H9 (cell line): Measurements from ENCODE around the gene DYNAP. TPM values are rescaled to one million over a fixed set of nuclear protein-coding genes. Genes with fewer than 3 reads are reported as not detected.

Experiments
- DNase-seq: peaks from one replicate; pipeline ENCODE4 v3.0.0-alpha.2; 2017
- H2AFZ ChIP-seq: one replicate; pipeline ENCODE4 v1.6.1; 2013; ENCODE audit warnings: mild to moderate bottlenecking, low read length, control low read depth, moderate library complexity
- H2AK5ac ChIP-seq: 2 replicates; pipeline ENCODE4 v1.6.1; 2013; ENCODE audit warnings: low read length, control low read depth, mixed read lengths; ENCODE audit not compliant: insufficient read length
- H2BK120ac ChIP-seq: one replicate; pipeline ENCODE4 v1.6.1; 2013; ENCODE audit warnings: low read depth, mild to moderate bottlenecking, low read length, control low read depth, inconsistent platforms; ENCODE audit not compliant: poor library complexity, severe bottlenecking
- H2BK12ac ChIP-seq: 2 replicates; pipeline ENCODE4 v1.6.1; 2013; ENCODE audit warnings: low read length, control low read depth, mixed read lengths, low read depth; ENCODE audit not compliant: insufficient read length
- H2BK15ac ChIP-seq: 2 replicates; pipeline ENCODE4 v1.6.1; 2013; ENCODE audit warnings: low read depth, low read length, control low read depth
- H2BK20ac ChIP-seq: one replicate; pipeline ENCODE4 v1.6.1; 2013; ENCODE audit warnings: low read depth, mild to moderate bottlenecking, low read length, control low read depth, inconsistent platforms; ENCODE audit not compliant: poor library complexity, severe bottlenecking
- H2BK5ac ChIP-seq: 2 replicates; pipeline ENCODE4 v1.6.1; 2013; ENCODE audit warnings: low read length, control low read depth, mixed read lengths; ENCODE audit not compliant: insufficient read length
- H3K14ac ChIP-seq: 2 replicates; pipeline ENCODE4 v1.6.1; 2013; ENCODE audit warnings: low read length, control low read depth; ENCODE audit not compliant: insufficient read depth
- H3K18ac ChIP-seq: 2 replicates; pipeline ENCODE4 v1.6.1; 2013; ENCODE audit warnings: low read depth, mild to moderate bottlenecking, mixed read lengths, low read length, control low read depth; ENCODE audit not compliant: insufficient read length
- H3K23ac ChIP-seq: 2 replicates; pipeline ENCODE4 v1.6.1; 2013; ENCODE audit warnings: low read length, control low read depth, mixed read lengths, low read depth; ENCODE audit not compliant: insufficient read length
- H3K23me2 ChIP-seq: 2 replicates; pipeline ENCODE4 v1.6.1; 2013; ENCODE audit warnings: low read depth, mild to moderate bottlenecking, mixed read lengths, low read length, control low read depth; ENCODE audit not compliant: insufficient read length, poor library complexity, severe bottlenecking
- H3K27ac ChIP-seq: 2 replicates; pipeline ENCODE4 v1.5.1; 2013; ENCODE audit warnings: low read length, control low read depth, mixed read lengths, low read depth; ENCODE audit not compliant: insufficient read length
- H3K27me3 ChIP-seq: 2 replicates; pipeline ENCODE4 v1.6.1; 2013; ENCODE audit warnings: low read length, control low read depth, inconsistent platforms; ENCODE audit not compliant: insufficient read depth
- H3K4ac ChIP-seq: 2 replicates; pipeline ENCODE4 v1.6.1; 2013; ENCODE audit warnings: low read depth, mild to moderate bottlenecking, control low read depth, inconsistent platforms, low read length, moderate library complexity
- H3K4me1 ChIP-seq: 2 replicates; pipeline ENCODE4 v1.6.1; 2013; ENCODE audit warnings: low read length, control low read depth, inconsistent platforms; ENCODE audit not compliant: insufficient read depth
- H3K4me2 ChIP-seq: 2 replicates; pipeline ENCODE4 v1.6.1; 2013; ENCODE audit warnings: low read length, control low read depth, mixed read lengths; ENCODE audit not compliant: insufficient read length, insufficient read depth
- H3K56ac ChIP-seq: 2 replicates; pipeline ENCODE4 v1.6.1; 2013; ENCODE audit warnings: low read depth, mild to moderate bottlenecking, mixed read lengths, low read length, control low read depth; ENCODE audit not compliant: insufficient read length
- H3K79me1 ChIP-seq: 2 replicates; pipeline ENCODE4 v1.6.1; 2013; ENCODE audit warnings: low read depth, mild to moderate bottlenecking, moderate library complexity, low read length, control low read depth, inconsistent platforms; ENCODE audit not compliant: insufficient read depth, poor library complexity, severe bottlenecking
- H3K79me2 ChIP-seq: 2 replicates; pipeline ENCODE4 v1.6.1; 2013; ENCODE audit warnings: low read length, control low read depth, inconsistent platforms; ENCODE audit not compliant: insufficient read depth
- H3K9ac ChIP-seq: 2 replicates; pipeline ENCODE4 v1.6.1; 2013; ENCODE audit warnings: low read length, control low read depth, mixed read lengths; ENCODE audit not compliant: insufficient read length; ENCODE audit errors: extremely low read depth
- H3K9me3 ChIP-seq: one replicate; pipeline ENCODE4 v1.6.1; 2013; ENCODE audit warnings: low read depth, low read length, inconsistent platforms; ENCODE audit not compliant: control insufficient read depth
- H3T11ph ChIP-seq: one replicate; pipeline ENCODE4 v1.6.1; 2013; ENCODE audit warnings: mild to moderate bottlenecking, low read length, control low read depth, inconsistent platforms
- H4K20me1 ChIP-seq: one replicate; pipeline ENCODE4 v1.6.1; 2013; ENCODE audit not compliant: control insufficient read depth, insufficient read length, insufficient read depth
- H4K5ac ChIP-seq: 2 replicates; pipeline ENCODE4 v1.6.1; 2013; ENCODE audit warnings: low read depth, mild to moderate bottlenecking, mixed read lengths, low read length, control low read depth; ENCODE audit not compliant: insufficient read length
- H4K8ac ChIP-seq: replicated peaks from 2 replicates; pipeline ENCODE4 v1.6.1; 2013; ENCODE audit warnings: low read length, control low read depth, mixed read lengths, low read depth; ENCODE audit not compliant: insufficient read length
- H4K91ac ChIP-seq: 2 replicates; pipeline ENCODE4 v1.6.1; 2013; ENCODE audit warnings: low read depth, mild to moderate bottlenecking, moderate library complexity, mixed read lengths, low read length, control low read depth; ENCODE audit not compliant: insufficient read length
- H3K27ac Mint-ChIP-seq, 3 experiments: 2 replicates in 2 of 3; 3 replicates in 1 of 3; pipeline ENCODE4 v1.8.0; 2020 to 2021; ENCODE audit warnings: mixed read lengths in 3 of 3, mild to moderate bottlenecking in 1 of 3, moderate library complexity in 1 of 3
- H3K27me3 Mint-ChIP-seq: 2 replicates; pipeline ENCODE4 v1.8.0; 2021; ENCODE audit warnings: low read depth, mild to moderate bottlenecking, moderate library complexity, mixed read lengths
- H3K36me3 Mint-ChIP-seq, 3 experiments: 2 replicates in 2 of 3; 3 replicates in 1 of 3; pipeline ENCODE4 v1.8.0; 2020 to 2021; ENCODE audit warnings: low read depth in 3 of 3, mixed read lengths in 3 of 3; ENCODE audit not compliant: insufficient read depth in 1 of 3
- H3K4me1 Mint-ChIP-seq, 2 experiments: 2 replicates each; pipeline ENCODE4 v1.8.0; 2020; ENCODE audit warnings: mixed read lengths in 2 of 2
- H3K4me3 Mint-ChIP-seq, 2 experiments: 2 replicates in 1 of 2; 3 replicates in 1 of 2; pipeline ENCODE4 v1.8.0; 2020 to 2021; ENCODE audit warnings: mild to moderate bottlenecking in 2 of 2, mixed read lengths in 2 of 2, moderate library complexity in 1 of 2
- H3K9me3 Mint-ChIP-seq, 2 experiments: 2 replicates in 1 of 2; 3 replicates in 1 of 2; pipeline ENCODE4 v1.8.0; 2020; ENCODE audit warnings: mild to moderate bottlenecking in 2 of 2, mixed read lengths in 2 of 2, moderate library complexity in 1 of 2
- CTCF ChIP-seq: fragments of 200-600 bp; sonication (generic); conservative IDR thresholded peaks from 3 replicates; pipeline ENCODE4 v1.8.0; 2021; ENCODE audit warnings: antibody characterized with exemption, mild to moderate bottlenecking
- WGBS: extraction: QIAGEN DNeasy Blood & Tissue Kit; methylation state at CpG from one replicate; pipeline ENCODE4 v1.1.7; 2013; ENCODE audit warnings: missing lambda C conversion rate, low lambda C conversion rate, mixed read lengths; ENCODE audit not compliant: insufficient read length; ENCODE audit errors: extremely low coverage; 5-methylcytosine and 5-hydroxymethylcytosine counted together
- total RNA-seq: library from RNA; stranded (reverse); gene quantifications from 2 replicates; pipeline ENCODE4 v1.2.1, GENCODE V29; 2021

Gene DYNAP
- total RNA-seq, 1 experiment from 2014 or later, result 2.5 TPM

DNA sequence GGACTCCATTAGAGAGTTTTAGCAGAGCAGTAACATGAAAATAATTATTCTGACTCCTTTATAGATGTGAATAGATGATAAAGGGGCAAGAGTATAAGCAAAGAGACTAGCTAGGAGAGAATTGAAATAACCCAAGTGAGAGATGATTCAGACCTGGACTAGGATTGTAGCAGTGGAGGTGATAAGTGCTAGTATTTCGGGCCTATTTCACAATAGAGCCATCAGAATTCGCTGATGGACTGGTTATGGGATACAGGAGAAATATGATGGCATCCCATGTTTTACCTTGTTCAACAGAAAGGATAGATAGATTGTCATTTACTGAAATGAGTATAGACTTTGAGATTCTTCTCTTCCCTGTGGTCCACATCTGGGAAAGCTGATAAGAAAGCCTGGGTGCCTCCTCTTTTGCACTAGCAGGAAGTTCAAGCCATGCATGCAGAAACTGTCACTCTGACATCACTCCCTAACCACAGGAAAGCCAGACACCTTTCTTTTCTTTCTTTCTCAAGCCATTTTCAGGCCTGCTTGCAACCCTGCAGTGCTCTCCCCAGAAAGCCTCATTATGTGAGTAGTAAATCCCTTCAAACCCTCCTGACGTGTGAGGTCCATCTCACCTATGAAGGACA lies 25.3 kb downstream of the DYNAP start:
- H4K5ac ChIP-seq, result no peak overlapping the region
- no peak overlapping the region for H3K18ac ChIP-seq
- H2BK5ac ChIP-seq, result no peak overlapping the region
- H3K27me3 Mint-ChIP-seq, result no peaks in the 10 kb centered on the region
- no peak overlapping the region for H3K23ac ChIP-seq
- H2AFZ ChIP-seq, result no peak overlapping the region
- H3K4me2 ChIP-seq, result no peak overlapping the region
- no peak for DNase-seq
- H3K9me3 ChIP-seq, result no peaks in the 10 kb centered on the region
- no peaks in the 10 kb centered on the region for H3K79me2 ChIP-seq
- WGBS, result no CpG with 5 or more reads among the region's 3 CpGs
- H3K4me1 ChIP-seq, result no peaks in the 10 kb centered on the region
- H3K27me3 ChIP-seq, result no peaks in the 10 kb centered on the region
- no peak overlapping the region for H3K9ac ChIP-seq
- H3K79me1 ChIP-seq, result no peaks in the 10 kb centered on the region
- H2BK12ac ChIP-seq, result no peak overlapping the region
- H3K4me3 Mint-ChIP-seq, result no peak overlapping the region
- TF ChIP-seq CTCF, result no peak
- no peak overlapping the region for H2BK120ac ChIP-seq
- H3K14ac ChIP-seq, result no peak overlapping the region
- no peak overlapping the region for H3K56ac ChIP-seq
- no peak overlapping the region for H3K27ac ChIP-seq
- H3K23me2 ChIP-seq, result no peaks in the 10 kb centered on the region
- no peak overlapping the region for H2BK15ac ChIP-seq
- no peaks in the 10 kb centered on the region for H4K20me1 ChIP-seq
- no peak overlapping the region for H4K91ac ChIP-seq
- no peak overlapping the region for H2BK20ac ChIP-seq
- H3K36me3 Mint-ChIP-seq, result peaks cover 15 to 42% (median 17%) of the 10 kb centered on the region in 3 experiments
- H3K4ac ChIP-seq, result no peak overlapping the region
- H3K9me3 Mint-ChIP-seq, result peaks cover 14 to 20% of the 10 kb centered on the region in 2 experiments
- no peak overlapping the region for H2AK5ac ChIP-seq
- 0 out of 4 replicates have a peak, but pooled peaks cover 3 to 4% of the 10 kb centered on the region in 2 experiments for H3K4me1 Mint-ChIP-seq
- H3K27ac Mint-ChIP-seq, result no peak overlapping the region; a peak in 1 of 7 replicates
- H4K8ac ChIP-seq, result no peak overlapping the region
- H3T11ph ChIP-seq, result no peak overlapping the region
